PC-9 (cell line): Measurements from ENCODE around the gene NFIA.

Experiments used
- CTCF ChIP-seq: fragments of 200-600 bp; sonication (generic); conservative IDR thresholded peaks from 2 replicates; pipeline ENCODE4 v1.6.1; 2017; ENCODE audit warnings: mixed run types, antibody characterized with exemption, mild to moderate bottlenecking, moderate library complexity
- EZH2 ChIP-seq: fragments of 200-600 bp; sonication (generic); IDR thresholded peaks from 2 replicates; pipeline ENCODE4 v1.8.0; 2017; ENCODE audit warnings: antibody characterized with exemption, low read depth

- no peak for TF ChIP-seq CTCF
- no peak for TF ChIP-seq EZH2
Measured at GRCh38 chr1:61080413-61081143, 1.8 kb upstream of the NFIA start.
